Measurements from ENCODE around the gene ZBTB2.

ZBTB2 gene

GRCh38 chr6:151400473-151400872 is 9.1 kb upstream of the ZBTB2 start:
- H3K4me3 ChIP-seq (ENCODE audit: low read depth, low read length), result no peak overlapping the region
- H3K27me3 ChIP-seq (ENCODE audit: insufficient read depth, low read depth, severe bottlenecking), result no peaks in the 10 kb centered on the region
- H3K27ac ChIP-seq, result no peak overlapping the region
- TF ChIP-seq CTCF (IDR thresholded peaks at IDR 0.05; ENCODE audit: low read depth, low read length), result no peak
- no peak for DNase-seq
- H3K36me3 ChIP-seq, result peaks cover 54% of the 10 kb centered on the region
- no peaks in the 10 kb centered on the region for H3K9me3 ChIP-seq (ENCODE audit: severe bottlenecking)

GRCh38 chr6:151399679-151400078 is 8.3 kb upstream of the ZBTB2 start:
- Histone ChIP-seq H3K9me3 (ENCODE audit: severe bottlenecking) (no peaks in the 10 kb centered on the region), H3K36me3 (peaks cover 54% of the 10 kb centered on the region)
- DNase-seq, result no peak

GRCh38 chr6:151393410-151393809 is 2.1 kb upstream of the ZBTB2 start:
- no peak for DNase-seq
- Histone ChIP-seq H3K4me3 (ENCODE audit: low read depth, low read length) (no peak overlapping the region), H3K27me3 (ENCODE audit: insufficient read depth, low read depth, severe bottlenecking) (no peaks in the 10 kb centered on the region), H3K9me3 (ENCODE audit: severe bottlenecking) (no peaks in the 10 kb centered on the region), H3K36me3 (peaks cover 36% of the 10 kb centered on the region), H3K27ac (no peak overlapping the region)
- no peak for TF ChIP-seq CTCF (IDR thresholded peaks at IDR 0.05; ENCODE audit: low read depth, low read length)

More at GRCh38 chr6:151399679-151400078, 8.3 kb upstream of the ZBTB2 start:
- no peak for TF ChIP-seq CTCF (IDR thresholded peaks at IDR 0.05; ENCODE audit: low read depth, low read length)
- no peaks in the 10 kb centered on the region for H3K27me3 ChIP-seq (ENCODE audit: insufficient read depth, low read depth, severe bottlenecking)
- H3K4me3 ChIP-seq (ENCODE audit: low read depth, low read length), result no peak overlapping the region
- no peak overlapping the region for H3K27ac ChIP-seq

GRCh38 chr6:151392427-151392826 is 1.1 kb upstream of the ZBTB2 start:
- TF ChIP-seq CTCF (IDR thresholded peaks at IDR 0.05; ENCODE audit: low read depth, low read length), result no peak
- no peaks in the 10 kb centered on the region for H3K9me3 ChIP-seq (ENCODE audit: severe bottlenecking)
- no peaks in the 10 kb centered on the region for H3K27me3 ChIP-seq (ENCODE audit: insufficient read depth, low read depth, severe bottlenecking)
- DNase-seq, result no peak
- peak overlapping the region; percentile 91 for H3K4me3 ChIP-seq (ENCODE audit: low read depth, low read length)
- H3K36me3 ChIP-seq, result peaks cover 28% of the 10 kb centered on the region
- H3K27ac ChIP-seq, result peak overlapping the region; percentile 99

- no peaks in the 10 kb centered on the region for H3K9me3 ChIP-seq (ENCODE audit: severe bottlenecking)
- TF ChIP-seq CTCF (IDR thresholded peaks at IDR 0.05; ENCODE audit: low read depth, low read length), result no peak
- DNase-seq, result peak; percentile 81
- peak overlapping the region; percentile 99 for H3K27ac ChIP-seq
- H3K36me3 ChIP-seq, result peaks cover 20% of the 10 kb centered on the region
- H3K27me3 ChIP-seq (ENCODE audit: insufficient read depth, low read depth, severe bottlenecking), result no peaks in the 10 kb centered on the region
- peak overlapping the region; percentile 91 for H3K4me3 ChIP-seq (ENCODE audit: low read depth, low read length)
Measured at GRCh38 chr6:151390851-151391470, 398 bp downstream of the ZBTB2 start.
